ENCODE data around the gene INTS11.

Gene INTS11

DNA sequence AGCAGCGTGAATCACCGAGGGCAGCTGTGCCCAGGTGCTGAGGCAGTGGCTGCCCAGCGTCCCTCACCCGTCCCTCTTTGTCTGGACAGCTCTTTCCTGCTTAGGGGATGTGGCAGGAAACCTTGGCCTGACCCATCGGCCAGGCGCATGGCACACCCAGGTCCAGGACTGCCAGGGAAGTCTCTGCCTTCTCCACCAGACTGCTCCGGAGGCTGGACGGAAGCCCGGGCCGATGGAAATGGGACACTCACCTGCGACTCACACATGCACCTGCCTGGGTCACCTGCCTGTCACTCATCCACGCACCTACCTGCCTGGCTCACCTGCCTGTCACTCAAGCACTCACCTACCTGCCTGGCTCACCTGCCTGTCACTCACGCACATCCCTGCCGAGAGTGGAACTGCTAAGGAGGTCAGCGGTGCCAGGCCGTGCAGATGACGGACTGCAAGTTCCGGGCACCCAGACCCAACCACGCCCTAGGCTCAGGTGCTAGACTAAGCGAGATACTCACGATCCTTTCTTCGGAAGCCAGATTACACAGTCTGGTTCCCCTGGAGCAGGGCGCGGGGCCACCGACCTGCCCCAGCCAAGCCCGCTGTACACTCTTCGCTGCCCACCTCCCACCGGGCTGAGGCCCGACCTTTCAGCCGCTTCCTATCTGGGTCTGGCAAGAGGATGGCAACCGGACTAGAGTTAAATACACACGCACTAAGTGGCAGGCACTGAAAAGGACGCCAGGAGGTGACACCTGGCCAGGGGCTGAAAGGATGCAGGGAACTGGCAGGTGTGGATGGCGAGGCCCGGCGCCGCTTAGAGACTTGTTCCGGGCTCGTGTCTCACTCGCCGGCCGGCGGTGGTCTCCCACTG lies 51.9 kb downstream of the INTS11 start:
- in situ Hi-C loops (cut with MboI; ENCODE audit: low sequenced_read_pairs), result no loop called here

GRCh38 chr1:1270813-1271212 lies 53.6 kb downstream of the INTS11 start:
- in situ Hi-C loops (cut with MboI; ENCODE audit: low sequenced_read_pairs), result no loop called here

GRCh38 chr1:1268284-1268682 lies 56.2 kb downstream of the INTS11 start:
- in situ Hi-C loops (cut with MboI; ENCODE audit: low sequenced_read_pairs), result no loop called here

GRCh38 chr1:1267488-1268283 lies 56.8 kb downstream of the INTS11 start:
- in situ Hi-C loops (cut with MboI; ENCODE audit: low sequenced_read_pairs), result no loop called here

DNA sequence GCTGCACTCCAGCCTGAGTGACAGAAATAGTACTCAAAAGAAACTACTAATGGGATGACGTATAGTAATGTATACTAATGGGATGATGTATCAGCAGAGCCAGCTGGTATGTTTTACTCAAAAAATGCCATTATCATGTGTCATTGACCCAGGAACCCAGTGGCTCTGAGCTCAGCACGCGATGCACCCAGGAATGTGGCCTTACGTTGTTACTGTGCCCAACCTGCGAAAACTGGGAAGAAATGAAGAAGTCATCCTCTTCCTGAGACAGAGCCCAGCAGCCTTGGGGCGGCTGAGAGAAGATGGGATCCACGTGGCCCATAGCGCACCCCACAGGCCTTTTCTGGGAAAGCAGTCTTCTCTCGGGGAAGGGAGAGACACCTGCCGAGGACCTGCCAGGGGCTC lies 59.6 kb downstream of the INTS11 start:
- in situ Hi-C loops (cut with MboI; ENCODE audit: low sequenced_read_pairs), result no loop called here

DNA sequence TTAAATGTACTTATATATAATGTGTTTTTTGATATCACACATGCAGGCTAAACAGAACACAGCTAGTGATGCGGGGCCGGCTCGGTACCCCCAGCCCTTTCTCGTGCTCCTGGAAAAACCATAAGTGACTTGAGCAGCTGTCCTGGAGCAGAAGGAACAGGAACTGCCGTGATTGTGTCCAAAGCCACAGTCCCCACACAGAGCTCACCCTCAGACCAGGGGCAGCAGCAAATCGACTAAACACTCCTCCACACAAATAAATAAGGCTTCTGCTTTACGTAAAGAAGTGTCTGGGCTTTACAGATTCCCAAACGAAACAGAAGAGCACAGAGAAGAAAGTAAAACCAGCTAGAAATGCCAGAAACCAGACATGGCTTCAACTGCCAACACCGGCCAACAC lies 60.4 kb downstream of the INTS11 start:
- in situ Hi-C loops (cut with MboI; ENCODE audit: low sequenced_read_pairs), result no loop called here

DNA sequence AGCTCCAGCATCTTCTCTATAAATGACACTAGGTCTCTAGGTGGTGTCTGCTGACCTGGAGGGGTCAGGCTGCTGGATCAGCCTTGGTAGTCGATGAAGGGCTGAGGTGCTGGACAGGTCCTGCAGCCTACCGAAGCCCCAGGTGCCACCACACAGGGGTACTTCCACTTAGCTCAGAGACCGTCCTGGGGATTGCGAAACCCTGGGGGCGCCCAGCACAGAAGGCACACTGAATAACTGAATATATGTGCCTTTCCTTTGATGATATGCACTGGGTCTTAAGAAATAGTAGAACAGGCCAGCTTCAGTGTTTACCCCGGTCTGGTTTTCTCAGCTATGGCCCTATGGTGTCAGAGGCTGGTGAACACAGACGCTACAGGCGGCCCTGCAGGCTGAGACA lies 61.7 kb downstream of the INTS11 start:
- in situ Hi-C loops (cut with MboI; ENCODE audit: low sequenced_read_pairs), result no loop called here

DNA sequence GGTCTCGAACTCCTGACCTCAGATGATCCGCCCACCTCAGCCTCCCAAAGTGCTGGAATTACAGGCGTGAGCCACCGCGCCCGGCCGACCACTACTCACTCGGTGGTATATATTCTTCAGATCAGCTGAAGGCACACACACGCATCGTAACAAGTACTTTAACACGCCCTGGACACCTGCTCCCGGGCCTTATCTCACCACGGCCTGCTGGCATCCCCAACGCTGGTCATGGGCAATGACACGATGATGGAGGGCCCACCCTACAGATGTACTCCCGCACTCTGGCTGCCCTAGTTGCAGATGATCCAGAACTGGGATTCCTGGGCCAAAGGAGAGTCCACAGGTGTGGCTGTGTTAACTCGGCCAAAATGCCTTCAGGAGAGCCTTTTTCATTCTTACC lies 62.4 kb downstream of the INTS11 start:
- in situ Hi-C loops (cut with MboI; ENCODE audit: low sequenced_read_pairs), result no loop called here
